WERI-Rb-1 (cell line): Measurements from ENCODE around the gene OTOGL.

Experiments
- DNase-seq: peaks from one replicate; pipeline ENCODE4 v3.0.0-alpha.2; 2020
- H3K27ac ChIP-seq: fragments of 250-450 bp; sonication (Bioruptor Pico); 2 replicates; pipeline ENCODE4 v1.5.1; 2020; ENCODE audit warnings: mild to moderate bottlenecking, moderate library complexity
- H3K27me3 ChIP-seq: fragments of 250-450 bp; sonication (Bioruptor Pico); 2 replicates; pipeline ENCODE4 v1.5.1; 2021; ENCODE audit warnings: mild to moderate bottlenecking, low read depth, moderate library complexity; ENCODE audit not compliant: insufficient read depth, severe bottlenecking
- H3K36me3 ChIP-seq: fragments of 250-450 bp; sonication (Bioruptor Pico); 2 replicates; pipeline ENCODE4 v1.5.1; 2020; ENCODE audit warnings: mild to moderate bottlenecking, moderate library complexity
- H3K4me3 ChIP-seq: 2 replicates; pipeline ENCODE4 v1.5.1; 2011; ENCODE audit warnings: low read depth, mild to moderate bottlenecking, control low read depth, low read length
- H3K9me3 ChIP-seq: fragments of 250-450 bp; sonication (Bioruptor Pico); 2 replicates; pipeline ENCODE4 v1.5.1; 2021; ENCODE audit warnings: mild to moderate bottlenecking, moderate library complexity; ENCODE audit not compliant: severe bottlenecking
- CTCF ChIP-seq: IDR thresholded peaks from 2 replicates; pipeline ENCODE4 v1.5.1; 2011; ENCODE audit warnings: low read depth, mild to moderate bottlenecking, control low read depth, inconsistent platforms, low read length

The OTOGL gene

DNA sequence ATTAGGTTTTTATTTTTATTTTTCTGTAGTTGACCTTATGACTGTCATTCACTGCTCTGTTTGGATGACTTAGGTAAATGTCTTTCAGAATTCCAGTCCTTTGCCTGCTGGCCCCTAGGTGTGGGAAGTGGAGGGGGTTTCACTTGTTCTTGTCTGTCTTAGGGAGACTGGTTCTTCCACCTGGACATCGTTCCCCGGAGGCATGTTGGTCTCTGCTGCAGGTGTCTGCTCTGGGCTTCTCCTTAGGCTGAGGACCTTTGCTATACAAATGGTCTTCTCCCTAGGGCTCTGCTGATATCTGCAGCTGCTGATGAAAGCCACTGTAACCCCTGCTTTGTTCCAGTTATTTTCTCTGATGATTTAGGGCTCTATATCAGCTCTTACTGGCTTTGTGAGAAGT, 97.1 kb downstream of the OTOGL start:
- Histone ChIP-seq H3K27ac (no peak overlapping the region), H3K27me3 (no peaks in the 10 kb centered on the region), H3K4me3 (no peak overlapping the region), H3K36me3 (no peaks in the 10 kb centered on the region), H3K9me3 (no peaks in the 10 kb centered on the region)
- TF ChIP-seq CTCF = no peak
- no peak for DNase-seq

DNA sequence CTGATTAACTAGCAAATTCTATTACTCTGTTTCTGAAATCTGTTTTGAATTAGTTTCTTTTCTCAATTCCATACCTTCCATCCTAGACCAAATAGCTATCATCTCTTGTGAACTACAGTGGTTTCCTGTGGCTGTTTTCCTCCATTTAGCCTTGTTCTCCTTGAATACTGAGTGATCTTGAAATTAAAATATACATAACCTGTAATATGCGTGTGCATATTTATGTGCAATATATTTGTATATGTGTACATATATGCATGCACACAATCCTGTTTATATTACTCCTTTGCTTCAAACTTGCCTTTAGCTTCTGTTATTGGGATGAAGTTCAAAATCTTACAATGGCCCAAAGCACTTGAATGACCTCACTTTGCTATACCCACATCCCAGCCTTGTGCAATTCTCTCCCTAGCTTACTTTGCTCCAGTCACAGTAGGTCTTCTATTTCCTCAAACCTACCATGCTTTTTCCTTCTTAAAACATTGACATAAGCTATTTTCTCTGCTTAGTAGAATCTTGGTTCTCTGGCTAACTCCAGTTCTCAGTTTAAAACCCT, 99.5 kb downstream of the OTOGL start:
- Histone ChIP-seq H3K9me3 (no peaks in the 10 kb centered on the region), H3K27me3 (no peaks in the 10 kb centered on the region), H3K27ac (no peak overlapping the region), H3K4me3 (no peak overlapping the region), H3K36me3 (no peaks in the 10 kb centered on the region)
- no peak for TF ChIP-seq CTCF
- DNase-seq = no peak

GRCh38 chr12:80199931-80200330, 100.6 kb downstream of the OTOGL start:
- H3K27me3 ChIP-seq = no peaks in the 10 kb centered on the region
- no peak for TF ChIP-seq CTCF
- no peak for DNase-seq

GRCh38 chr12:80200414-80200813, 101.1 kb downstream of the OTOGL start:
- no peaks in the 10 kb centered on the region for H3K36me3 ChIP-seq
- no peak for DNase-seq
- TF ChIP-seq CTCF = no peak
- H3K27ac ChIP-seq = no peak overlapping the region
- H3K27me3 ChIP-seq = no peaks in the 10 kb centered on the region
- no peak overlapping the region for H3K4me3 ChIP-seq
- no peaks in the 10 kb centered on the region for H3K9me3 ChIP-seq

More at GRCh38 chr12:80199931-80200330, 100.6 kb downstream of the OTOGL start:
- Histone ChIP-seq H3K27ac (no peak overlapping the region), H3K36me3 (no peaks in the 10 kb centered on the region), H3K4me3 (no peak overlapping the region), H3K9me3 (no peaks in the 10 kb centered on the region)

DNA sequence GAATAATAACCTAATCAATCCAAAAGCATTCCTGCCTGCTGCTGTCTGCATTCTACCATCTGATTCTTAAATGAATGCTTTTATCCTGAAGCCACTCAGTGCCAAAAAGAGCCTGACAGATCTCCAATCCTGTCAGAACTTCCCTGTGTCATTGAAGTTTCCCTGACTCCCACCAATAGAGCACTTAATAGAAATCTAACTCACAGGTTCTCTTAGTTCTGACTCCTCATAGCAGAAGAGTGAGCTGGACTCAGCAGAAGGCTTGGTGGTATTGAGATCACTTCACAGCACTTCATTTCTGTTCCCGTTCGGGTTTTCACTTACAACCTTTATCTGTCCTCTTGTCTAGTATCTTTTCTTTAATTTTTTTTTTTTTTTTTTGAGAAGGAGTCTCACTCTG, 102.6 kb downstream of the OTOGL start:
- Histone ChIP-seq H3K27me3 (no peaks in the 10 kb centered on the region), H3K9me3 (no peaks in the 10 kb centered on the region), H3K36me3 (no peaks in the 10 kb centered on the region), H3K4me3 (no peak overlapping the region), H3K27ac (no peak overlapping the region)
- no peak for TF ChIP-seq CTCF
- no peak for DNase-seq

DNA sequence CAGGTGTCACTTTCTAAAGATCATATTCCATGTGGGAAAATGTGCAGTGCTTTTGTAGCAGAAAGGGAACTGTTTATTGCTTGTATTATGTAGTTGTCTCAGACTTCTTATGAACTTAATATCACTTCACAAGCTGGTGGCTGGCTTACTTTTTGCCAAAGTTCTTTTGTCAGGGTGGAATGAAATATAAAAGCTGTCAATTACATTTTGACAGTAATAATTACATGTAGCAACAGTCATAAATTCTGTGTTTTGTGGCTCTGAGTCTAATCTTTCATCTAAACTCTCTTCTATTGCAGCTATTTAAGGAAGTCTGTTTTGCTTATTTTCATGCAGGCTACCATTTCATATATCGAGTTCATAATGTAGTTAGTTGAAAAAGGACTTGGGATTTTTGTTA, 106.6 kb downstream of the OTOGL start:
- no peaks in the 10 kb centered on the region for H3K36me3 ChIP-seq
- no peak for TF ChIP-seq CTCF
- no peak for DNase-seq
- no peak overlapping the region for H3K27ac ChIP-seq
- no peaks in the 10 kb centered on the region for H3K9me3 ChIP-seq
- no peaks in the 10 kb centered on the region for H3K27me3 ChIP-seq
- no peak overlapping the region for H3K4me3 ChIP-seq
